CD14-positive monocyte (primary cell): Measurements from ENCODE around the gene ZFYVE21. TPM values are rescaled to one million over a fixed set of nuclear protein-coding genes. Genes with fewer than 3 reads are reported as not detected.

ENCODE experiments used
- DNase-seq, 3 donors: peaks; one replicate each; pipeline ENCODE4 v3.0.0-alpha.2; 2011 to 2022
- H2AFZ ChIP-seq: 2 replicates; pipeline ENCODE4 v1.6.0; 2012; ENCODE audit warnings: mild to moderate bottlenecking, low read depth, low read length, inconsistent platforms; ENCODE audit not compliant: insufficient read depth, poor library complexity, severe bottlenecking
- H3K27ac ChIP-seq, 2 donors: 1 replicate in 1 of 2; 2 replicates in 1 of 2; pipeline ENCODE4 v1.5.1; 2012 to 2013; ENCODE audit warnings: low read length in 2 of 2, control low read depth in 1 of 2, inconsistent platforms in 1 of 2, low read depth in 1 of 2, mild to moderate bottlenecking in 1 of 2
- H3K27me3 ChIP-seq, 2 donors: one replicate each; pipeline versions ENCODE4 v1.6.0 to v1.6.1; 2011 to 2013; ENCODE audit warnings: low read length in 2 of 2; ENCODE audit not compliant: control insufficient read depth in 2 of 2, insufficient read depth in 2 of 2
- H3K36me3 ChIP-seq, 2 donors: replicated peaks in 1 of 2; 1 replicate in 1 of 2; 2 replicates in 1 of 2; pipeline versions ENCODE4 v1.5.1 to v1.6.1; 2012 to 2013; ENCODE audit warnings: low read length in 2 of 2, control low read depth in 1 of 2, inconsistent platforms in 1 of 2, mild to moderate bottlenecking in 1 of 2; ENCODE audit not compliant: insufficient read depth in 2 of 2, control insufficient read depth in 1 of 2
- H3K4me1 ChIP-seq, 2 donors: 1 replicate in 1 of 2; 2 replicates in 1 of 2; pipeline versions ENCODE4 v1.5.1 to v1.6.1; 2012 to 2013; ENCODE audit warnings: low read length in 2 of 2, control low read depth in 1 of 2, inconsistent platforms in 1 of 2, mild to moderate bottlenecking in 1 of 2, moderate library complexity in 1 of 2; ENCODE audit not compliant: insufficient read depth in 2 of 2, control insufficient read depth in 1 of 2
- H3K4me2 ChIP-seq: replicated peaks from 2 replicates; pipeline ENCODE3; 2012; ENCODE audit warnings: low read length, moderate library complexity, mild to moderate bottlenecking; ENCODE audit not compliant: poor library complexity, severe bottlenecking; ENCODE audit errors: extremely low read depth
- H3K4me3 ChIP-seq, 3 experiments: fragments of 200-600 bp in 1 of 3; sonication (generic) in 1 of 3; replicated peaks in 1 of 3; 1 replicate in 2 of 3; 2 replicates in 1 of 3; pipeline ENCODE4 v1.5.1; 2011 to 2013; ENCODE audit warnings: low read length in 3 of 3, mild to moderate bottlenecking in 3 of 3, control low read depth in 2 of 3, low read depth in 2 of 3, inconsistent platforms in 1 of 3, moderate library complexity in 1 of 3
- H3K79me2 ChIP-seq: 2 replicates; pipeline ENCODE4 v1.6.0; 2012; ENCODE audit warnings: mild to moderate bottlenecking, control low read depth, inconsistent platforms, low read length, moderate library complexity; ENCODE audit not compliant: insufficient read depth
- H3K9ac ChIP-seq: 2 replicates; pipeline ENCODE4 v1.6.0; 2017; ENCODE audit warnings: low read length, mild to moderate bottlenecking; ENCODE audit not compliant: insufficient read depth, poor library complexity, severe bottlenecking
- H3K9me3 ChIP-seq, 2 donors: replicated peaks in 1 of 2; 1 replicate in 1 of 2; 2 replicates in 1 of 2; pipeline versions ENCODE4 v1.5.1 to v1.6.1; 2012 to 2013; ENCODE audit warnings: low read length in 2 of 2, control low read depth in 1 of 2; ENCODE audit not compliant: control insufficient read depth in 1 of 2, insufficient read depth in 1 of 2
- H4K20me1 ChIP-seq: 2 replicates; pipeline ENCODE4 v1.6.0; 2012; ENCODE audit warnings: mild to moderate bottlenecking, low read length, control low read depth, moderate library complexity; ENCODE audit not compliant: insufficient read depth
- H3K27ac Mint-ChIP-seq, 7 donors: one replicate each; pipeline ENCODE4 v1.8.0; 2020; ENCODE audit warnings: mild to moderate bottlenecking in 7 of 7, mixed read lengths in 7 of 7, moderate library complexity in 6 of 7, inconsistent platforms in 2 of 7
- H3K27me3 Mint-ChIP-seq, 3 donors: one replicate each; pipeline ENCODE4 v1.8.0; 2021 to 2022; ENCODE audit warnings: low read depth in 3 of 3, mild to moderate bottlenecking in 3 of 3, mixed read lengths in 3 of 3, moderate library complexity in 3 of 3, inconsistent platforms in 1 of 3
- H3K36me3 Mint-ChIP-seq, 2 donors: one replicate each; pipeline ENCODE4 v1.8.0; 2020; ENCODE audit warnings: mixed read lengths in 2 of 2, inconsistent platforms in 1 of 2, mild to moderate bottlenecking in 1 of 2
- H3K4me1 Mint-ChIP-seq: one replicate; pipeline ENCODE4 v1.8.0; 2020; ENCODE audit warnings: mild to moderate bottlenecking, mixed read lengths
- H3K4me3 Mint-ChIP-seq, 2 donors: one replicate each; pipeline ENCODE4 v1.8.0; 2020; ENCODE audit warnings: mild to moderate bottlenecking in 2 of 2, mixed read lengths in 2 of 2, moderate library complexity in 1 of 2
- H3K9me3 Mint-ChIP-seq, 7 donors: one replicate each; pipeline ENCODE4 v1.8.0; 2020 to 2022; ENCODE audit warnings: mixed read lengths in 7 of 7, mild to moderate bottlenecking in 6 of 7, moderate library complexity in 6 of 7, inconsistent platforms in 2 of 7
- CTCF ChIP-seq: fragments of 200-600 bp; IDR thresholded peaks from one replicate; pipeline ENCODE4 v1.8.0; 2022; ENCODE audit warnings: antibody characterized with exemption, mild to moderate bottlenecking
- WGBS: methylation state at CpG from one replicate; pipeline ENCODE4 v1.1.5; 2013; ENCODE audit warnings: missing lambda C conversion rate; ENCODE audit not compliant: insufficient coverage; 5-methylcytosine and 5-hydroxymethylcytosine counted together
- intact Hi-C, 2 donors: fragments of 100-400 bp; cut with micrococcal nuclease; formaldehyde crosslinking; loops; one replicate each; pipeline versions ENCODE4 v1.15.0 to v1.15.1; 2023
- polyA plus RNA-seq, 3 donors: library from polyadenylated mRNA; depleted of rRNA in 1 of 3; unstranded in 2 of 3; stranded (reverse) in 1 of 3; fragments of 300-500 nt in 2 of 3; fragments of >200 nt in 1 of 3; fragmentation: Illumina TruSeq in 2 of 3; gene quantifications; 1 replicate in 2 of 3; 2 replicates in 1 of 3; pipeline ENCODE4 v1.2.3, GENCODE V29; 2012 to 2021

Gene ZFYVE21
- polyA plus RNA-seq, 3 donors = 22.1 to 36.5 (median 33.1) TPM

GRCh38 chr14:103735815-103736545 lies 20.4 kb downstream of the ZFYVE21 start:
- Histone ChIP-seq H3K79me2 (no peaks in the 10 kb centered on the region), H3K36me3 (peaks cover 16 to 21% of the 10 kb centered on the region in 2 donors), H3K4me1 (no peaks in the 10 kb centered on the region), H3K4me3 (no peak overlapping the region), H2AFZ (no peak overlapping the region), H4K20me1 (no peaks in the 10 kb centered on the region), H3K9me3 (no peaks in the 10 kb centered on the region), H3K27ac (no peak overlapping the region), H3K27me3 (no peaks in the 10 kb centered on the region), H3K9ac (no peak overlapping the region), H3K4me2 (no peak overlapping the region)
- intact Hi-C loops = no loop called here
- TF ChIP-seq CTCF = no peak
- Mint-ChIP-seq H3K36me3 (peaks cover 18 to 34% of the 10 kb centered on the region in 2 donors), H3K4me1 (no peaks in the 10 kb centered on the region), H3K27me3 (peaks cover 3 to 4% (median 4%) of the 10 kb centered on the region in 3 donors), H3K4me3 (no peak overlapping the region), H3K9me3 (no peaks in the 10 kb centered on the region), H3K27ac (peak overlapping the region in 1 of 7 donors; percentile 33)
- 98% methylated on average over 20 of the region's 22 CpGs for WGBS
- DNase-seq = no peak

GRCh38 chr14:103736546-103737431 lies 21.2 kb downstream of the ZFYVE21 start:
- Mint-ChIP-seq H3K27ac (no peak overlapping the region), H3K9me3 (no peaks in the 10 kb centered on the region), H3K4me1 (peaks cover 7% of the 10 kb centered on the region), H3K36me3 (peaks cover 18 to 29% of the 10 kb centered on the region in 2 donors), H3K27me3 (peaks cover 3 to 4% (median 4%) of the 10 kb centered on the region in 3 donors), H3K4me3 (no peak overlapping the region)
- WGBS = 96% methylated on average over 5 of the region's 10 CpGs
- no peak overlapping the region for H3K4me3 ChIP-seq
- no peaks in the 10 kb centered on the region for H4K20me1 ChIP-seq
- no peaks in the 10 kb centered on the region for H3K9me3 ChIP-seq
- intact Hi-C loops = no loop called here
- H3K9ac ChIP-seq = no peak overlapping the region
- DNase-seq = no peak
- H3K4me1 ChIP-seq = no peaks in the 10 kb centered on the region
- peaks cover 11 to 21% of the 10 kb centered on the region in 2 donors for H3K36me3 ChIP-seq
- no peaks in the 10 kb centered on the region for H3K79me2 ChIP-seq
- no peak overlapping the region for H2AFZ ChIP-seq
- no peak overlapping the region for H3K27ac ChIP-seq
- no peak for TF ChIP-seq CTCF
- no peak overlapping the region for H3K4me2 ChIP-seq
- H3K27me3 ChIP-seq = no peaks in the 10 kb centered on the region
